ENCODE measurements around the gene FLYWCH2. TPM values are rescaled to one million over a fixed set of nuclear protein-coding genes. Genes with fewer than 3 reads are reported as not detected.

The FLYWCH2 gene
- total RNA-seq, 4 donors from 2014 or later = 18.9 to 47.9 (median 39.5) TPM

- no peak for TF ChIP-seq POLR2A (IDR thresholded peaks at IDR 0.05)
- TF ChIP-seq, protein P1, sequence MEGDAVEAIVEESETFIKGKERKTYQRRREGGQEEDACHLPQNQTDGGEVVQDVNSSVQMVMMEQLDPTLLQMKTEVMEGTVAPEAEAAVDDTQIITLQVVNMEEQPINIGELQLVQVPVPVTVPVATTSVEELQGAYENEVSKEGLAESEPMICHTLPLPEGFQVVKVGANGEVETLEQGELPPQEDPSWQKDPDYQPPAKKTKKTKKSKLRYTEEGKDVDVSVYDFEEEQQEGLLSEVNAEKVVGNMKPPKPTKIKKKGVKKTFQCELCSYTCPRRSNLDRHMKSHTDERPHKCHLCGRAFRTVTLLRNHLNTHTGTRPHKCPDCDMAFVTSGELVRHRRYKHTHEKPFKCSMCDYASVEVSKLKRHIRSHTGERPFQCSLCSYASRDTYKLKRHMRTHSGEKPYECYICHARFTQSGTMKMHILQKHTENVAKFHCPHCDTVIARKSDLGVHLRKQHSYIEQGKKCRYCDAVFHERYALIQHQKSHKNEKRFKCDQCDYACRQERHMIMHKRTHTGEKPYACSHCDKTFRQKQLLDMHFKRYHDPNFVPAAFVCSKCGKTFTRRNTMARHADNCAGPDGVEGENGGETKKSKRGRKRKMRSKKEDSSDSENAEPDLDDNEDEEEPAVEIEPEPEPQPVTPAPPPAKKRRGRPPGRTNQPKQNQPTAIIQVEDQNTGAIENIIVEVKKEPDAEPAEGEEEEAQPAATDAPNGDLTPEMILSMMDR (IDR thresholded peaks at IDR 0.05) = peak in 4 of 6 experiments; percentile 10 to 44 (median 23)
- DNase-seq = no peak
- Histone ChIP-seq H3K27ac (peak overlapping the region; percentile 85 to 91 (median 88)), H3K4me3 (peak overlapping the region; percentile 48 to 67 (median 54)), H3K27me3 (peaks cover 0 to 69% (median 0%) of the 10 kb centered on the region in 4 donors), H3K4me1 (peaks cover 9 to 41% (median 11%) of the 10 kb centered on the region in 3 donors), H3K9me3 (peaks cover 0 to 20% (median 5%) of the 10 kb centered on the region in 3 donors), H3K36me3 (peaks cover 0 to 20% (median 0%) of the 10 kb centered on the region in 3 donors)
- intact Hi-C loops (cut with DNase I) = no loop called here
- WGBS, 2 donors = 7 to 25% methylated on average over 2 to 5 of the region's 23 CpGs
These were observed 24.6 kb upstream of the FLYWCH2 start for GRCh38 chr16:2858245-2859025.

GRCh38 chr16:2859686-2860265, 23.2 kb upstream of the FLYWCH2 start:
- TF ChIP-seq POLR2A (IDR thresholded peaks at IDR 0.05) = no peak
- TF ChIP-seq, protein P1 (IDR thresholded peaks at IDR 0.05) = no peak
- Histone ChIP-seq H3K27me3 (peaks cover 0 to 73% (median 0%) of the 10 kb centered on the region in 4 donors), H3K4me1 (peaks cover 9 to 41% (median 11%) of the 10 kb centered on the region in 3 donors), H3K27ac (no peak overlapping the region), H3K9me3 (peaks cover 0 to 14% (median 0%) of the 10 kb centered on the region in 3 donors), H3K36me3 (peaks cover 0 to 6% (median 0%) of the 10 kb centered on the region in 3 donors), H3K4me3 (no peak overlapping the region)
- intact Hi-C loops (cut with DNase I) = no loop called here
- no peak for DNase-seq
- 69 to 70% methylated on average over 5 of the region's 10 CpGs for WGBS, 2 donors

- H3K36me3 ChIP-seq = peaks cover 0 to under 1% (median 0%) of the 10 kb centered on the region in 3 donors
- DNase-seq = no peak
- H3K9me3 ChIP-seq = peaks cover 0 to 14% (median 0%) of the 10 kb centered on the region in 3 donors
- TF ChIP-seq, protein P1 (IDR thresholded peaks at IDR 0.05) = no peak
- TF ChIP-seq POLR2A (IDR thresholded peaks at IDR 0.05) = no peak
- 69 to 96% methylated on average over 6 of the region's 8 CpGs for WGBS, 2 donors
- no peak overlapping the region for H3K4me3 ChIP-seq
- H3K4me1 ChIP-seq = peaks cover 8 to 32% (median 9%) of the 10 kb centered on the region in 3 donors
- H3K27me3 ChIP-seq = peaks cover 0 to 73% (median 0%) of the 10 kb centered on the region in 4 donors
- no peak overlapping the region for H3K27ac ChIP-seq
- intact Hi-C loops (cut with DNase I) = no loop called here
These were observed 22.0 kb upstream of the FLYWCH2 start for GRCh38 chr16:2860826-2861567.

DNA sequence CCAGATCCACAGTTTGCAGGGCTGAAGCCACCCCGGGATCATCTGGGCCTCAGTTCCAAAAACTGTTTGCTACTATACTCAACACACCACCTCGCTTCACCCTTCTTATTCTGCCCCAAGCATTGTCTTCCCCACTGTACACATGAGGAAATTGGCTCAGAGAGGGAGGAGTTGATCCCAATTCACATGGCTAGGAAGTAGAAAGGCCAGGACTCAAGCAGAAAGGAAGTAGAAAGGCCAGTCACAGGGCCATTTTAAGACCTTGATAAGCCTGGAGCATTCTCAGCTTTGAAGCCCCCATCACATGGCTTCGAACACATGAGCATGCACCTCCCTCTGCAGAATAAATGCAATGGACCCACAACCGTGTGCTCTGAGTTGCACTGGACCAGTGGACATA, 17.4 kb upstream of the FLYWCH2 start:
- TF ChIP-seq, protein P1 (IDR thresholded peaks at IDR 0.05) = no peak
- no peak for TF ChIP-seq POLR2A (IDR thresholded peaks at IDR 0.05)
- intact Hi-C loops (cut with DNase I) = no loop called here

More for the DNA sequence above, 17.4 kb upstream of the FLYWCH2 start:
- Histone ChIP-seq H3K27me3 (peaks cover 0 to 30% (median 0%) of the 10 kb centered on the region in 4 donors), H3K4me3 (no peak overlapping the region), H3K27ac (no peak overlapping the region), H3K4me1 (peaks cover 7 to 15% (median 8%) of the 10 kb centered on the region in 3 donors), H3K9me3 (peaks cover 0 to 9% (median 0%) of the 10 kb centered on the region in 3 donors), H3K36me3 (no peaks in the 10 kb centered on the region)
- 72 to 79% methylated on average over 4 of the region's 4 CpGs for WGBS, 2 donors
- no peak for DNase-seq
